Left ventricle myocardium inferior (tissue), 1 donor: ENCODE measurements around the gene SGSM2. TPM values are rescaled to one million over a fixed set of nuclear protein-coding genes. Genes with fewer than 3 reads are reported as not detected.

Experiments used
- DNase-seq: peaks from one replicate; pipeline ENCODE4 v3.0.0-alpha.2; 2020
- H3K27ac ChIP-seq: fragments of 200-600 bp; replicated peaks from 2 replicates; pipeline ENCODE4 v1.8.0; 2021
- H3K27me3 ChIP-seq: fragments of 200-600 bp; 2 replicates; pipeline ENCODE4 v1.8.0; 2021; ENCODE audit warnings: low read depth
- H3K36me3 ChIP-seq: fragments of 200-600 bp; 2 replicates; pipeline ENCODE4 v1.8.0; 2021
- H3K4me1 ChIP-seq: fragments of 200-600 bp; 2 replicates; pipeline ENCODE4 v1.8.0; 2021
- H3K4me3 ChIP-seq: fragments of 200-600 bp; 2 replicates; pipeline ENCODE4 v1.8.0; 2021; ENCODE audit warnings: mild to moderate bottlenecking, moderate library complexity
- H3K9me3 ChIP-seq: fragments of 200-600 bp; replicated peaks from 2 replicates; pipeline ENCODE4 v1.8.0; 2021
- CTCF ChIP-seq: fragments of 200-600 bp; IDR thresholded peaks from 2 replicates; pipeline ENCODE4 v1.8.0; 2021; ENCODE audit warnings: antibody characterized with exemption, mild to moderate bottlenecking, borderline replicate concordance
- intact Hi-C: fragments of 100-400 bp; cut with micrococcal nuclease; formaldehyde crosslinking; loops from one replicate; pipeline ENCODE4 v1.11.0; 2022
- total RNA-seq: library from RNA; stranded (reverse); fragmentation: NEBNext Ultra II Directional; extraction: Animal tissue kit (Norgen Biotek cat#: 25700); gene quantifications from one replicate; pipeline ENCODE4 v1.2.1, GENCODE V29; 2021
- donor health status: DM: no; HTN: yes; CAD: no; lungs with severe emphysema.

SGSM2 gene
- total RNA-seq, 1 donor from 2014 or later = 24.5 TPM

- Histone ChIP-seq H3K27ac (no peak overlapping the region), H3K27me3 (no peaks in the 10 kb centered on the region), H3K36me3 (peaks cover 26% of the 10 kb centered on the region), H3K9me3 (no peaks in the 10 kb centered on the region), H3K4me1 (peaks cover 52% of the 10 kb centered on the region), H3K4me3 (no peak overlapping the region)
- no peak for TF ChIP-seq CTCF
- DNase-seq = no peak
- intact Hi-C loops = no loop called here
Measured at GRCh38 chr17:2388020-2388682, 50.9 kb downstream of the SGSM2 start.

GRCh38 chr17:2388683-2389055 lies 51.4 kb downstream of the SGSM2 start:
- intact Hi-C loops = no loop called here
- Histone ChIP-seq H3K36me3 (peaks cover 26% of the 10 kb centered on the region), H3K4me3 (no peak overlapping the region), H3K27ac (no peak overlapping the region), H3K9me3 (no peaks in the 10 kb centered on the region), H3K4me1 (peaks cover 54% of the 10 kb centered on the region), H3K27me3 (no peaks in the 10 kb centered on the region)
- no peak for TF ChIP-seq CTCF
- DNase-seq = no peak

- peaks cover 61% of the 10 kb centered on the region for H3K4me1 ChIP-seq
- intact Hi-C loops = no loop called here
- H3K4me3 ChIP-seq = no peak overlapping the region
Measured at GRCh38 chr17:2390199-2390836, 53.0 kb downstream of the SGSM2 start.

GRCh38 chr17:2391597-2392251 lies 54.4 kb downstream of the SGSM2 start:
- H3K4me1 ChIP-seq = peaks cover 69% of the 10 kb centered on the region
- peak overlapping the region; percentile 99 for H3K27ac ChIP-seq
- no peak for TF ChIP-seq CTCF
- DNase-seq = no peak
- no peaks in the 10 kb centered on the region for H3K9me3 ChIP-seq
- peak overlapping the region; percentile 89 for H3K4me3 ChIP-seq
- H3K27me3 ChIP-seq = no peaks in the 10 kb centered on the region
- intact Hi-C loops = no loop called here
- H3K36me3 ChIP-seq = peaks cover 13% of the 10 kb centered on the region

More at GRCh38 chr17:2390199-2390836, 53.0 kb downstream of the SGSM2 start:
- Histone ChIP-seq H3K36me3 (peaks cover 26% of the 10 kb centered on the region), H3K9me3 (no peaks in the 10 kb centered on the region), H3K27me3 (no peaks in the 10 kb centered on the region), H3K27ac (peak overlapping the region; percentile 99)
- DNase-seq = no peak
- TF ChIP-seq CTCF = no peak

GRCh38 chr17:2392252-2393173 lies 55.2 kb downstream of the SGSM2 start:
- Histone ChIP-seq H3K9me3 (no peaks in the 10 kb centered on the region), H3K27ac (peak overlapping the region; percentile 99), H3K27me3 (no peaks in the 10 kb centered on the region), H3K4me3 (peak overlapping the region; percentile 89), H3K36me3 (peaks cover 5% of the 10 kb centered on the region), H3K4me1 (peaks cover 76% of the 10 kb centered on the region)
- peak; percentile 98 for DNase-seq
- no peak for TF ChIP-seq CTCF
- intact Hi-C loops = no loop called here
